Choroid plexus epithelial cell (primary cell): ENCODE data around the gene FAM53B.

Source experiments
- DNase-seq: peaks from one replicate; pipeline ENCODE4 v3.0.0-alpha.2; 2010; ENCODE audit warnings: low read depth
- H3K4me3 ChIP-seq: 2 replicates; pipeline ENCODE4 v1.5.1; 2011; ENCODE audit warnings: low read depth, mild to moderate bottlenecking, control low read depth, low read length, moderate library complexity
- CTCF ChIP-seq: conservative IDR thresholded peaks from 2 replicates; pipeline ENCODE4 v1.5.1; 2011; ENCODE audit warnings: low read depth, mild to moderate bottlenecking, control low read depth, inconsistent platforms, low read length, moderate library complexity

The FAM53B gene

GRCh38 chr10:124679401-124679800 lies 64.8 kb downstream of the FAM53B start:
- TF ChIP-seq CTCF: no peak
- DNase-seq: no peak
- no peak overlapping the region for H3K4me3 ChIP-seq

GRCh38 chr10:124678557-124679240 lies 65.5 kb downstream of the FAM53B start:
- no peak for TF ChIP-seq CTCF
- DNase-seq: no peak
- no peak overlapping the region for H3K4me3 ChIP-seq

GRCh38 chr10:124677749-124678556 lies 66.2 kb downstream of the FAM53B start:
- TF ChIP-seq CTCF: no peak
- DNase-seq: no peak
- no peak overlapping the region for H3K4me3 ChIP-seq

- H3K4me3 ChIP-seq: no peak overlapping the region
- no peak for DNase-seq
Observed at GRCh38 chr10:124677293-124677699, 66.9 kb downstream of the FAM53B start.

DNA sequence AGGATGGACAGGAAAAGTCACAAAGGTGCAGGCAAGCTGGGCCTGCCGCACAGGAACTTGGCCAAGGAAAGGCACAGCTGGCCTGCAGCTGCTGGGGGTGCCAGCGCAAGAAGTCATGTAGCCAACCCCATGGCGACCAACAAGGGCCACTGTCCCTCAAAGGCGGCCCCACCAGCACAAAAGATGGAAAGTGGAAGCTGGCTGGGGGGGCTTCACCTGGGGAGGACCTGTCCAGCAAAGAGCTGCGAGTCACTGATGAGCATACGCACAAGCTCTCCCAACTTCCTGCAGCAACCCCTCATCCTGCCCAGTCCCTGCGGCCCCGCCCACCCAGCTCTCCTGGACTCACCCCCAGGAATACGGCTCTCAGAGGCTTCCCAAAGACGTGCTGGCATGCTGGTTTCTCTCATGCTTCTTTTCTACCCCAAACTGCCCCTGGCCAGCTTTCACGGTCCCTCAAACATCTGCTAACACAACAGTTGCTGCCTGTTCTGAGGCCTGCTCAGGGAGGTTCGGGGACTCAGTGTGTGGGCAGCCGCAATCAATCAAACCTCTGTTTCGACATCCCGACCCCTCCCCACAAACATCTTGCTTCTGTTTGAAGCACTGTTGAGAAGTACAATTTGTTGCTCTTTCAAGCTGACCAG lies 67.6 kb downstream of the FAM53B start:
- H3K4me3 ChIP-seq: no peak overlapping the region
- TF ChIP-seq CTCF: no peak
- DNase-seq: no peak

More at GRCh38 chr10:124677293-124677699, 66.9 kb downstream of the FAM53B start:
- no peak for TF ChIP-seq CTCF

DNA sequence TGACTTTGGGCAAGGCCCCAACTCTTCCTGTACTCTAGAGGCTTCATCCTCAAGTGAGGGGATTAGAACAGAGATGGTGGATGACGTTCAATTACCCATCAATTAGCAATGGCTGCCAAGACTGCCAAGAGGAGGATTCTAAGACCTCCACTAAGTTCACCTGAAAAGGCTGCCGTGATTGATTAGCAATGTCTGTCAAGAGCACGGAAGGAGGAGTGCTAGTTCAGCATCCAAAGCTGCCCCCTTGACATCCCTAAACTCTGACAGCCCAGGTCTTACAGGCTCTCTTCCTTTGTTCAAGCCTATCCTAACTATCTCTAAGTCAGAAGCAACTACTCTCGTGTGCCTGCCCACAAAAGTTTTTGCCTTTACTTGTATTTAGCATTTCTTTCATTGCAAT lies 68.4 kb downstream of the FAM53B start:
- H3K4me3 ChIP-seq: no peak overlapping the region
- TF ChIP-seq CTCF: no peak
- no peak for DNase-seq
